HL-60 (cell line): ENCODE measurements around the gene PAXIP1.
A peak's percentile ranks its signal among the peaks of the same experiment; 100 is the strongest.
"Not testable (repeated sequence)": the region's sequence is repeated elsewhere in the genome, so short reads cannot be mapped to it uniquely, and the experiment has no call there.

ENCODE experiments used
- DNase-seq, 2 experiments: peaks; one replicate each; pipeline ENCODE4 v3.0.0-alpha.2; 2010 to 2020; ENCODE audit warnings: low read depth in 1 of 2, low spot score in 1 of 2
- H3K27ac ChIP-seq: fragments of 250-450 bp; sonication (Bioruptor Pico); replicated peaks from 2 replicates; pipeline ENCODE4 v1.5.1; 2020; ENCODE audit warnings: mild to moderate bottlenecking, moderate library complexity
- H3K27me3 ChIP-seq: fragments of 250-450 bp; sonication (Bioruptor Pico); 2 replicates; pipeline ENCODE4 v1.5.1; 2021; ENCODE audit warnings: mild to moderate bottlenecking, moderate library complexity; ENCODE audit not compliant: insufficient read depth, poor library complexity, severe bottlenecking
- H3K4me3 ChIP-seq: replicated peaks from 2 replicates; pipeline ENCODE4 v1.5.1; 2011; ENCODE audit warnings: mild to moderate bottlenecking, control low read depth, low read length; ENCODE audit not compliant: insufficient read depth
- GABPA ChIP-seq: IDR thresholded peaks from 2 replicates; pipeline ENCODE4 v1.6.1; 2012; ENCODE audit warnings: low read depth
- POLR2AphosphoS5 ChIP-seq: IDR thresholded peaks from 2 replicates; pipeline ENCODE4 v1.6.1; 2012; ENCODE audit warnings: low read depth
- SPI1 ChIP-seq: IDR thresholded peaks from 2 replicates; pipeline ENCODE4 v1.6.1; 2012; ENCODE audit warnings: low read depth, mild to moderate bottlenecking, borderline replicate concordance
- TF ChIP-seq, protein P1 (sequence below): IDR thresholded peaks from 2 replicates; pipeline ENCODE4 v1.6.1; 2012; ENCODE audit warnings: low read depth; ENCODE audit not compliant: insufficient replicate concordance
- TF ChIP-seq, protein P2 (sequence below): IDR thresholded peaks from one replicate; pipeline ENCODE4 v1.5.1; 2011; ENCODE audit warnings: low read length, control low read depth, inconsistent platforms; ENCODE audit not compliant: insufficient read depth

The PAXIP1 gene

DNA sequence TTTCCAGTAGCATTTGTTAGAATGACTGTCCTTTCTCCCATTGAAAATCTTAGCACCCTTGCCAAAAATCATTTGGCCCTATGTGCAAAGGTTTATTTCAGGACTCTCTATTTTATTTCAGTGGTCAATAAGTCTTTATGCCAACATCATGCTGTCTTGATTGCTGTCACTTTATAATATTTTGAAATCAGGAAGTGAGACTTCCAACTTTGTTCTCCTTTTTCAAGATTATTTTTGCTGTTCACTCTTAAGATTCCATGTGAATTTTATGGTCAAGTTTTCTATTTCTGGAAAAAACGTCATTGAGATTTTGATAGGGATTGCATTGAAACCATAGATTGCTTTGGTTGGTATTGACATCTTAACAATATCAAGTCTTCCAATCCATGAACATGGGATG lies 65.1 kb downstream of the PAXIP1 start:
- no peak overlapping the region for H3K4me3 ChIP-seq
- no peaks in the 10 kb centered on the region for H3K27me3 ChIP-seq
- no peak for DNase-seq
- H3K27ac ChIP-seq: no peak overlapping the region
- TF ChIP-seq SPI1: peak; percentile 67
- TF ChIP-seq POLR2AphosphoS5: no peak

DNA sequence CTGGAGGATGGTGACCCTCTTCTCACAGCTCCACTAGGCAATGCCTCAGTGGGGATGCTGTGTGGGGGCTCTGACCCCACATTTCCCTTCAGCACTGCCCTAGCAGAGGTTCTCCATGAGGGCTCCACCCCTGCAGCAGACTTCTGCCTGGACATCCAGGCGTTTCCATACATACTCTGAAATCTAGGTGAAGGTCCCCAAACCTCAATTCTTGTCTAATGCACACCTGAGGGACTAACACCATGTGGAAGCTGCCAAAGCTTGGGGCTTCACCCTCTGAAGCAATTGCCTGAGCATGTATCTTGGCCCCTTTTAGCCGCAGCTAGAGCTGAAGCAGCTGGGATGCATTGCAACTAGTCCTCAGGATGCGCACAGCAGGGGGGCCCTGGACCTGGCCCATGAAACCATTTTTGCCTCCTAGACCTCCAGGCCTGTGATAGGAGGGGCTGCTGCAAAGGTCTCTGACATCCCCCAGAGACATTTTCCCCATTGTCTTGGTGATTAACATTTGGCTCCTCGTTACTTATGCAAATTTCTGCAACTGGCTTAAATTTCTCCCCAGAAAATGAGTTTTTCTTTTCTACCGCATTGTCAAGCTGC lies 68.5 kb downstream of the PAXIP1 start:
- H3K27me3 ChIP-seq, H3K4me3 ChIP-seq, DNase-seq, H3K27ac ChIP-seq: not testable (repeated sequence)

DNA sequence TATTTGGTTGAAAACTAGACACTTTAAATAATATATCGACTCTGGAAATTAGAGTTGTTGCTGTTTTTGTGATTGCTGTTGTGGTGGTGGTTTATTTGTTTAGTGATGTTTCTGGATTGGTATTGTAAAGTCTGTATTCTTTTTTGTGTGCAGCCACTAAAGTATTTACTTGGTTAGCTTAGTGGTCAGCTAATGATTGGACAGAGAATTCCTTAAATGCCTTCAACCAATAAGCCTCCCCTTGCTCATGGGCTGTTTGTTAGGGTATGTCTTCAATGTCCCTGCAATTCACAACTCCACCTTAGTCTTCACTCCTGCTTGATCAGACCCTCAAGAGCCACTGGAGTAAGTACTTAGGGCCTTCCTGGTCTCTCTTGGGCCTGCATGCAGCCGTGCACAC lies 71.0 kb downstream of the PAXIP1 start:
- Histone ChIP-seq H3K27me3 (no peaks in the 10 kb centered on the region), H3K27ac (no peak overlapping the region), H3K4me3 (no peak overlapping the region)
- no peak for DNase-seq
- TF ChIP-seq SPI1 (no peak), POLR2AphosphoS5 (no peak), GABPA (no peak)
- TF ChIP-seq, protein P1, sequence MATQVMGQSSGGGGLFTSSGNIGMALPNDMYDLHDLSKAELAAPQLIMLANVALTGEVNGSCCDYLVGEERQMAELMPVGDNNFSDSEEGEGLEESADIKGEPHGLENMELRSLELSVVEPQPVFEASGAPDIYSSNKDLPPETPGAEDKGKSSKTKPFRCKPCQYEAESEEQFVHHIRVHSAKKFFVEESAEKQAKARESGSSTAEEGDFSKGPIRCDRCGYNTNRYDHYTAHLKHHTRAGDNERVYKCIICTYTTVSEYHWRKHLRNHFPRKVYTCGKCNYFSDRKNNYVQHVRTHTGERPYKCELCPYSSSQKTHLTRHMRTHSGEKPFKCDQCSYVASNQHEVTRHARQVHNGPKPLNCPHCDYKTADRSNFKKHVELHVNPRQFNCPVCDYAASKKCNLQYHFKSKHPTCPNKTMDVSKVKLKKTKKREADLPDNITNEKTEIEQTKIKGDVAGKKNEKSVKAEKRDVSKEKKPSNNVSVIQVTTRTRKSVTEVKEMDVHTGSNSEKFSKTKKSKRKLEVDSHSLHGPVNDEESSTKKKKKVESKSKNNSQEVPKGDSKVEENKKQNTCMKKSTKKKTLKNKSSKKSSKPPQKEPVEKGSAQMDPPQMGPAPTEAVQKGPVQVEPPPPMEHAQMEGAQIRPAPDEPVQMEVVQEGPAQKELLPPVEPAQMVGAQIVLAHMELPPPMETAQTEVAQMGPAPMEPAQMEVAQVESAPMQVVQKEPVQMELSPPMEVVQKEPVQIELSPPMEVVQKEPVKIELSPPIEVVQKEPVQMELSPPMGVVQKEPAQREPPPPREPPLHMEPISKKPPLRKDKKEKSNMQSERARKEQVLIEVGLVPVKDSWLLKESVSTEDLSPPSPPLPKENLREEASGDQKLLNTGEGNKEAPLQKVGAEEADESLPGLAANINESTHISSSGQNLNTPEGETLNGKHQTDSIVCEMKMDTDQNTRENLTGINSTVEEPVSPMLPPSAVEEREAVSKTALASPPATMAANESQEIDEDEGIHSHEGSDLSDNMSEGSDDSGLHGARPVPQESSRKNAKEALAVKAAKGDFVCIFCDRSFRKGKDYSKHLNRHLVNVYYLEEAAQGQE: no peak
- TF ChIP-seq, protein P2, sequence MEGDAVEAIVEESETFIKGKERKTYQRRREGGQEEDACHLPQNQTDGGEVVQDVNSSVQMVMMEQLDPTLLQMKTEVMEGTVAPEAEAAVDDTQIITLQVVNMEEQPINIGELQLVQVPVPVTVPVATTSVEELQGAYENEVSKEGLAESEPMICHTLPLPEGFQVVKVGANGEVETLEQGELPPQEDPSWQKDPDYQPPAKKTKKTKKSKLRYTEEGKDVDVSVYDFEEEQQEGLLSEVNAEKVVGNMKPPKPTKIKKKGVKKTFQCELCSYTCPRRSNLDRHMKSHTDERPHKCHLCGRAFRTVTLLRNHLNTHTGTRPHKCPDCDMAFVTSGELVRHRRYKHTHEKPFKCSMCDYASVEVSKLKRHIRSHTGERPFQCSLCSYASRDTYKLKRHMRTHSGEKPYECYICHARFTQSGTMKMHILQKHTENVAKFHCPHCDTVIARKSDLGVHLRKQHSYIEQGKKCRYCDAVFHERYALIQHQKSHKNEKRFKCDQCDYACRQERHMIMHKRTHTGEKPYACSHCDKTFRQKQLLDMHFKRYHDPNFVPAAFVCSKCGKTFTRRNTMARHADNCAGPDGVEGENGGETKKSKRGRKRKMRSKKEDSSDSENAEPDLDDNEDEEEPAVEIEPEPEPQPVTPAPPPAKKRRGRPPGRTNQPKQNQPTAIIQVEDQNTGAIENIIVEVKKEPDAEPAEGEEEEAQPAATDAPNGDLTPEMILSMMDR: no peak

DNA sequence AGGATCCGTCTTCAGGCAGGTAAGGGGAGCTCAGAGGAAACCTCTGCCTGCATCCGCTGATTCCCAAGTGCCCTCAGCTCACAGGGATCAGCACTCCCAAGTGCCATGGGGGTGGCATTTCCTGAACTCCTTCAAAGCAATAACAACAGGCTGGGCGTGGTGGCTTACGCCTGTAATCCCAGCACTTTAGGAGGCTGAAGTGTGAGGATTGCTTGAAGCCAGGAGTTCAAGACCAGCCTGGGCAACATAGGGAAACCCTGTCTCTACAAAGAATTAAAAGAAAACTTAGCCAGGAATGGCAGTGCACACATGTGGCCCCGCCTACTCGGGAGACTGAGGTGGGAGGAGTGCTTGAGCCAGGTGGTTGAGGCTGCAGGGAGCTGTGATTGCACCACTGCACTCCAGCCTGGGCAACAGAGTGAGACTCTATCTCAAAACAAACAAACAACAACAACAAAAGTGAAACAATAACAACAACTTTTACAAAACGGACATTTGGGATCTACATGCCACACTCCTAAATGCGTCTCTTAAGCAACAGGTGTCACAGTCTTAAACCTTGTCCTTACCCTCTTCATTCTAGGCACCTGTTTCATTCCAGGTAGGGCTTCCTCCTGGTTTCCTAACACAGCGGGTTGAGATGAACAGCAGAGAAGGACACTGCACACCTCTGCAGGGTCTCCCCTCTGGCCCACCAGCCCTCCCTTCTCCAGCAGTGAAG lies 73.8 kb downstream of the PAXIP1 start:
- DNase-seq: no peak
- peaks cover 3% of the 10 kb centered on the region for H3K27me3 ChIP-seq
- TF ChIP-seq, protein P1: no peak
- TF ChIP-seq POLR2AphosphoS5 (no peak), SPI1 (no peak), GABPA (no peak)
- TF ChIP-seq, protein P2: no peak
- peak overlapping the region; percentile 79 for H3K4me3 ChIP-seq
- no peak overlapping the region; the same call in 1 of the 2 replicates for H3K27ac ChIP-seq
